NCI-H2081 (cell line): ENCODE results near the gene FMO5.
"Not testable (repeated sequence)": the region's sequence is repeated elsewhere in the genome, so short reads cannot be mapped to it uniquely, and the experiment has no call there.

Experiments
- DNase-seq, 2 experiments: peaks; one replicate each; lab custom pipeline; 2025; lab: John Stamatoyannopoulos, UW

Gene FMO5

DNA sequence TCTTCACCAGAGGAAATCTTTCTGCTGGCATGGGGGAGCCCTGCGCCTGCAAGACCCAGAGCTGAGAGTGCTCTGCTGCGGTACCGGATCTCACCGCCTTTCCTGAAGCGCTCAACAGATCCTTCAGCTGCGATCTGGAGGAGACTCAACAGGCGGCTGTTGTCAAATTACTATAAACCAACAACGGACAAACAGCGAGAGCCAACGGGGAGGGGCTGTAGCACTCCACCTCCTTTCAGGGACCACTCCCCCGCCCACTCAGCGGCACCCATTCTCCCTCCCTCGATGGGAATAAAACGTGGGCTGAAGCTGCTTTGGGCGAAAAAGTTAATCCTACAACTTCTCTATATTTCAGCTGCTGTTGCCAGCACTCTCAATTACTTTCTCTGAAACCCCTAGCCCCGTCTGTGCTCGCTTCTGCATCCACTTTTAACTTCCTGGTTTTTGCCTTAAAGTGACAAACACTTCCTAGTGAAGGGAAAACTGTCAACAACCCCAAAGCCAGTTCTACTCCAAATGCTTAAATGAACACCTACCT lies at the start of gene FMO5:
Gene FMO5 (minus strand): TSS at position 147 of the 538 bp plus-strand sequence. CDS start 310 bp downstream, outside the sequence.
- DNase-seq = peak in 1 of 2 experiments; percentile 14

DNA sequence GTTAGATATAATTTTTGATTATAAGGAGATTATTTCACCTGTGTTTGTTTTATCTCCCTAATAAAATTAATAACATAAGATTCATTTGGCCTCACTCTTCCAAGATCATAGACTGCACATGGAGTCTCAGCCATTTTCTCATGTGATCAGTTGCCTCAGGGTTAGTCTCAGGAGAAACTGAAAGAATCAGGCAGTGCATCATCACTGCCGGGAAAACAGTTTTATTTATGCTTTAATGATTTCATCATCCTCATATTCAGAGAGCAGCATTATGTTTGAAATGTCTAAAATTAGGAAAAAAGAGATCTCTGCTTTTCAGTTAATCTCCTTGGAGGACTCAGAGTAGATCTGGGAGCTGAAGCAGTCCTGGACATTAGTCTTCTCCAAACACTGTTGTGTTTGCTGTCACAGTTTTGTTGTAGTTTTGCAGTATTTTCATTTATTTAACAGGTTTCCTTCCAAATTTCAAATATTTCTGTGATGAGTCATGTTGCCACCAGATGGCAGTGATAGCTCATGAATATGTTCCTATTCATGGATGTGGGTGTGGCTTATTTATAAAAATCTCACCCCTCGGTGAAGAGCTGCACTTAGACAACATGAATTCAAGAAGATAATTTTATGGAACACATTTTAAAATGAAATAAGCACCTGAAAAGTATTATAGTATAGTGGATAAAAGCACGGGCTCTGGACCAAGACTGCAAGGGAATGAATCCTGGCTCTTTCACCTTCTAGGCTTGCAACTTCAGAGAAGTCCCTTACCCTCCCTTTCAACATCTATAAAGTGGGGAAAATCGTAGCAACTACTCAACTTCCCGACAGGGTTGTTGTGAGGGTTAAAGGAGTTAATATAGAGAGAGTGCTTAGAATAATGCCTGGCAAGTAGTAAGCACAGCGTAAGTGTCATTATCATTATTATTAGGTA lies 48.5 kb upstream of the FMO5 start:
- DNase-seq = peak; percentile 53 to 58

DNA sequence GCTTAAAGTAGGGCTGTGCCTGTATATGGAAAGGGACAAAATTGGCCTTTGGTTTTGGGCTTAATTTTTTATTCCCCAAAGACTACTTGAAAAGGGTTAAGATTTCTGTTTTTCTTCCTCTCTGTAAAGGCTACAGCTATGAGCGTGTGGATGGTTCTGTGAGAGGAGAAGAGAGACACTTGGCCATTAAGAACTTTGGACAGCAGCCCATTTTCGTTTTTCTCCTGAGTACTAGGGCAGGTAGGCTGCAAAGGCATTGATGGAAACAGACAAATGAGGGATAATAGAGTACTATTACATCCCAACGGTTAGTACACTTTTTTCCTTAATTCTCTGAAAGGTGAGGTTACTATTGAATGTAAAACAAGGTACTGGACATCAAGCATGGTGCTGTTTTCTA lies 46.9 kb upstream of the FMO5 start:
- no peak for DNase-seq

DNA sequence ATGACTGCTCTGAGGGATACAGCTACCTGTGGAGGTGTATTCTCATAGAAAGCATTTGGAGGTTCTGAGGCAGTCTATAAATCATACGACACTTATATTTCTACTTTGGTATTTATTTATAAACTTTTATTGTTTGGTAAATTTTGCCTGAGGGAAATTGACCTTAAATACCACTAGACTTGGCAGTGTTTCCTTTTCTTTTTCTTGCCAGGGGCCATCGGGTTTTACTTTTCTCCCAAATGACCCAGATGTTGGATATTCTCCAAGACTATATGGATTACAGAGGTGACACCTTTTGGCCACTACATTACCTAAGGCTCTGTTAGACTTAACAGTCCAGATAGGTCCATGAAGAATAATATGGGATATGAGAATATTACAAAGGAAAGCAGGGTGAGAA lies 45.6 kb upstream of the FMO5 start:
- no peak for DNase-seq

DNA sequence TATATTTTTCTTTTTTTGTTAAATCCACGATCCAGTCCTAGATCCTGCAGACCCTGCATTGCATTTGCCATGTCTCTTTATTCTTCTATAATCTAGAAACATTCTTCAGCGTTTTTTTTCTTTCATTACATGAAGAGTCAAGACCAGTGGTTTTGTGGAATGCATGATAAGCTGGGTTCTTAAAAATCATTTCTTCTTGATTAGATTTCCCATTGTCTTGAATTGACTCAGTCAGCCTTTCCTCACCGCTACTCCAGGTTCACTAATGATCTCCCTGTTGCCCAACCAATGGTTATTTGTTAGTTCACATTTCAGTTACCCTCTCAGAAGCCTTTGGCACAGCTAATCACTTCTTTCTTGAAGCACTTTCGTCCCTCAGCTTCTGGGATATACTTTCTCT lies 42.6 kb upstream of the FMO5 start:
- DNase-seq = no peak

GRCh38 chr1:147266381-147266780 lies 41.2 kb upstream of the FMO5 start:
- DNase-seq = no peak

DNA sequence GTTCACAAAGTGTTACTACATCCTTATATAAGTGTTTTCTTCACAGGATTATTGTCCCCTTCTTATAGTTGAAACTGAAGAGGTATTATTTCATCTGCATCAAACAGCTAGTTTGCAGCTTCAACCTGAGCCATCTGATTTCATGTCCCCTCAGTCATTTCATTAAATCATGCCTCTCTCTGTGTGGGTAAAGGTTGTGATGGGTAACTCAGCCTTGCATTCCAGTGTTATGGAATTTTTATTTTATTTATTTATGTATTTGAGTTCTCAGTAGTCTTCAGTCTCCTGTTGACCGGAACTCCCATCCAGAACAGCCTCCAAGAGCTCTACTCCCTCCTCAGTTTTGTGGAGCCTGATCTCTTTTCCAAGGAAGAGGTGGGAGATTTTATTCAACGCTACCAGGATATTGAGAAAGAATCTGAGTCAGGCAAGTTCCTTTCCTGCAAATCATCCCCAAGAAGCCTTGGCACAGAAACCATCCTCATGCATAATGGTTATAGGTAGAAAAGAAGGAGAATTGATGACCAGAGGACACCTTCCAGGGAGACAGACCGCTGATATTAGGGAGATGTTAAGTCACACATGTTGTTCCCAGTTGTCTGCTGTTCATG lies 39.1 kb upstream of the FMO5 start:
- no peak for DNase-seq

- no peak for DNase-seq
Observed at GRCh38 chr1:147260956-147261355, 35.8 kb upstream of the FMO5 start.

DNA sequence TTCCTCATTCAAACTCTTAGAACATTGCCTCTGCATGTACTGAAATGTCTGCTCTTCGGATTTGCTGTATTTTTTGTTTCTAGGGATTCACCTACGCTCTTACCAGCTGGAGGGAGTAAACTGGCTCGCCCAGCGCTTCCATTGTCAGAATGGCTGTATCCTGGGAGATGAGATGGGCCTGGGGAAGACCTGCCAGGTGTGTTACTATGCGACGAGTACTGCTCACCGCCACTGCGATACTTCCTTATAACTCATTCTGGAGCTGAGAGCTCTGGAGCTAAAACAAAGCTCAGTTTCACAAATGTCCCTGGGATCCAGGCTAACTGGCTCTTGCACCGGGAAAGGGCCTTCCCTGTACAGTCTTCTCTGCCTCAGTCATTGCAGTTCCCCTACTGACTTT lies 27.4 kb upstream of the FMO5 start:
- DNase-seq = no peak

GRCh38 chr1:147247656-147248238 lies 22.6 kb upstream of the FMO5 start:
- DNase-seq = no peak

DNA sequence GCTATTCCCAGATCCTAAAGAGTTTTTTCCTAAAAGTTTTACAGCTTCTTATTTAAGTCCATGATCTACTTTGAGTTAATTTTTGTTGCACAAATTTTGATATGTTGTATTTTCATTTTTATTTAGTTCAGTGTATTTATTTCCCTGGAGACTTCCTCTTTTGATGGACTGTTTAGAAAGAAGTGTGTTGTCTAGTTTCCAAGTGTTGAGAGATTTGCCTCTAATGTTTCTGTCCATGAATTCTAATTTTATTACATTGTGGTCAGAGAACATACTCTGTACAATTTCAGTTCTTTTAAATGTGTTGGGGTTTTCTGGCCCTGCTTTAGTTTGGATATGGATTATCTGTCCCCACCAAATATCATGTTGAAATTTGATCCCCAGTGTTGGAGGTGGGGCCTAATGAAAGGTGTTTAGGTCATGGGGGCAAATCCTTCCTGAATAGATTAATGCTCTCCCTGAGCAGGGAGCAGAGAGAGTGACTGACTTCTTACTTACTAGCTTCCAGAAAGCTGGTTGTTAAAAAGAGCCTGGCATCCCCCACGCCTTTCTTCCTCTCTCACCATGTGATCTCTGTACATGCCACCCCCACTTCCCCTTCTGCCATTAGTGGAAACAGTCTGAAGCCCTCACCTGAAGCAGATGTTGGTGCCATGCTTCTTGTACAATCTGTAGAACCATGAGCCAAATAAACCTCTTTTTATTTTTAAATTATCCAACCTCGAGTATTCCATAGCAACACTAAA lies 21.9 kb upstream of the FMO5 start:
- no peak for DNase-seq

- DNase-seq = no peak
Observed at GRCh38 chr1:147246044-147246690, 21.0 kb upstream of the FMO5 start.

GRCh38 chr1:147245586-147246021 lies 20.5 kb upstream of the FMO5 start:
- DNase-seq = no peak

DNA sequence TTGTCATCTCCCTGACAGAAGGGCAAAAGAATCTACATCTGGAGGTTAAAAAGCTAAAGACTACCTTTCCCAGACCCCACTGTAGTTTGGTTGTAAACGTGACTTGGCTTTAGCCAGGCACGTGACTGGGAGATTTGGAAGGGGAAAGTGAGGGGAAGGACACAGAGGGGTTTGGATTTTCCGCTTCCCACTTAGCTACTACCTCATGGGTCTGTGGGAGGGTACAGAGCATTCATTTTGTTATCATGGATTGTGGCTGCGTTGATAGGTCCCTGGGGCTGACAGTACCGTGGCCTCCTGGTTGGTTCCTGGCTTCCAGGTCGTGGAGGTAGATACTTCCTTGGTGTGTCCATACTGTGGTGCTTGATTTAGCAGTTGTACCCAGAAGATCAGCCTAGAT lies 20.0 kb upstream of the FMO5 start:
- DNase-seq = no peak

DNA sequence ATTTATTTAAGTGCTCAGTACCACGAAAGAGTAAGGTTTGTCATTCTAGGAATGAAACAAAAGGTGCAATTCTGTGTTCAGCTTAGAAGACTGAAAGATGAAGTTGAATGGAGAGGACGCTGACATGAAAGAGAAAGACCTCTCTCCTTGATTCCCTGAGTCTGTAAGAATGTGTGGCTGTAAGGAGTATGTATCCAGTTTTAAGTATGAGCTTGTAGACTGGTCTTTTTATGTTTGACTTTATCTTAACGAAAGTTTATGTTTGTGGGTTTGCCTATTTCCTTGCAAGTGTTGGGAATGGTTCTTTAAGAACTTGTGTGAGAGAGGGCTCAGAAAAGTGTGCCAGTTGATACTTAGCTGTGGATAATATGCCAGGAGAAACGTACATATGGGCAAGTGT lies 18.7 kb upstream of the FMO5 start:
- no peak for DNase-seq

DNA sequence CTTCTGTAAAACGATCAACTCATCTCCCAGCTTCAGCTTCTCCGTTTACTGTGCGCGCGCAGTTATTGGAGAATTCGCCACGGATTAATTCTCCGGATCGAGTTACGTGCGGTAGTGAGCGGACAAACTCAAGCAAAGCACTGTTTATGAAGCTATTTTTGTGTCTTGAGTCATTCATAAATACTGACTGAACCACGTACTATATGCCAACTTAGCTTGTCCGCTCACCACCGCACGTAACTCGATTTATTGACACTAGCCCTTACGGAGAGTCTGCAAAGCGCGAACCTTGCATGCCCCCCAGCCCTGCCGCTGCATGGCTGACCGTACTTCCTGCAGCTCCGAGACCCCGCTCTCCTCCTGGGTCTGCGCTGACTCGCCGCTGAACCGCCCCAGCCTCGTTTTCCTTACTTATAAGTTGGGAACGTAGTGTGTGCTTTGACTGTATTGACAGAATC lies 18.1 kb upstream of the FMO5 start:
- peak; percentile 45 to 59 for DNase-seq

GRCh38 chr1:147242449-147243227 lies 17.5 kb upstream of the FMO5 start, which contains the start of gene CHD1L:
Gene CHD1L, plus strand, starts transcription at chr1:147242684. Its CDS starts 20 bp downstream, at chr1:147242704.
- DNase-seq = peak; percentile 96 to 97

GRCh38 chr1:147241934-147242448 lies 16.9 kb upstream of the FMO5 start:
- DNase-seq = no peak

DNA sequence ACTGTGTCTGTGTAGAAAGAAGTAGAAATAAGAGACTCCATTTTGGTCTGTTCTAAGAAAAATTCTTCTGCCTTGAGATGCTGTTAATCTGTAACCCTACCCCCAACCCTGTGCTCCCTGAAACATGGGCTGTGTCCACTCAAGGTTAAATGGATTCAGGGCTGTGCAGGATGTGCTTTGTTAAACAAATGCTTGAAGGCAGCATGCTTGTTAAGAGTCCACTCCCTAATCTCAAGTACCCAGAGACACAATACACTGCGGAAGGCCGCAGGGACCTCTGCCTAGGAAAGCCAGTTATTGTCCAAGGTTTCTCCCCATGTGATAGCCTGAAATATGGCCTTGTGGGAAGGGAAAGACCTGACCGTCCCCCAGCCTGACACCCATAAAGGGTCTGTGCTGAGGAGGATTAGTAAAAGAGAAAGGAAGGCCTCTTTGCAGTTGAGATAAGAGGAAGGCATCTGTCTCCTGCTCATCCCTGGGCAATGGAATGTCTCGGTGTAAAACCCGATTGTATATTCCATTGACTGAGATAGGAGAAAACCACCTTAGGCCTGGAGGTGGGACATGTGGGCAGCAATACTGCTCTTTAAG lies 15.1 kb upstream of the FMO5 start:
- DNase-seq = not testable (repeated sequence)
